Fibroblast of lung (primary cell): ENCODE measurements around the gene CROCC.
"Not testable (repeated sequence)": the region's sequence is repeated elsewhere in the genome, so short reads cannot be mapped to it uniquely, and the experiment has no call there.

Experiments
- EZH2 ChIP-seq: IDR thresholded peaks from 2 replicates; pipeline ENCODE4 v1.5.1; 2012; ENCODE audit warnings: low read length, control low read depth, mild to moderate bottlenecking; ENCODE audit errors: missing control alignments
- TF ChIP-seq, protein P1 (sequence below), 2 donors: IDR thresholded peaks in 1 of 2; conservative IDR thresholded peaks in 1 of 2; 1 replicate in 1 of 2; 2 replicates in 1 of 2; pipeline ENCODE4 v1.5.1; 2011 to 2012; ENCODE audit warnings: low read length in 2 of 2, control low read depth in 1 of 2, inconsistent platforms in 1 of 2, low read depth in 1 of 2, mild to moderate bottlenecking in 1 of 2

DNA sequence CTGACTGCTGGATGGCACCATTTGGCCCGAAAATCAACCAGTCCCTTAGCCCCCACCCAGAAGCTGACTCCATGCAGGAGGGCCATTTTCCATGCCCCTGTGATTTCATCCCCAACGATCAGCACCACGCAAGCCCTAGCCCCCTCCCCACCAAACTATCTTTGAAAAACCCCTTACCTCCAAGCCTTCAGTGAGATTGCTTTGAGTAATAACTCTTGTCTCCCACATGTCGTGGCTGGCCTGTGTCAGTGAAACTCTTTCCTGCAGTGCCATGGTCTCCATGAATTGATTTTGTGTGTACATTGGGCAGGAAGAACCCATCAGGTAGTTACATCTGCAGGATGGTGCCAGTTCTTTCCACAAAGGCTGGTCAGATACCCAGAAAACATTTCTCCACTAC lies 27.9 kb upstream of the CROCC start:
- not testable (repeated sequence) for TF ChIP-seq EZH2
- TF ChIP-seq, protein P1, sequence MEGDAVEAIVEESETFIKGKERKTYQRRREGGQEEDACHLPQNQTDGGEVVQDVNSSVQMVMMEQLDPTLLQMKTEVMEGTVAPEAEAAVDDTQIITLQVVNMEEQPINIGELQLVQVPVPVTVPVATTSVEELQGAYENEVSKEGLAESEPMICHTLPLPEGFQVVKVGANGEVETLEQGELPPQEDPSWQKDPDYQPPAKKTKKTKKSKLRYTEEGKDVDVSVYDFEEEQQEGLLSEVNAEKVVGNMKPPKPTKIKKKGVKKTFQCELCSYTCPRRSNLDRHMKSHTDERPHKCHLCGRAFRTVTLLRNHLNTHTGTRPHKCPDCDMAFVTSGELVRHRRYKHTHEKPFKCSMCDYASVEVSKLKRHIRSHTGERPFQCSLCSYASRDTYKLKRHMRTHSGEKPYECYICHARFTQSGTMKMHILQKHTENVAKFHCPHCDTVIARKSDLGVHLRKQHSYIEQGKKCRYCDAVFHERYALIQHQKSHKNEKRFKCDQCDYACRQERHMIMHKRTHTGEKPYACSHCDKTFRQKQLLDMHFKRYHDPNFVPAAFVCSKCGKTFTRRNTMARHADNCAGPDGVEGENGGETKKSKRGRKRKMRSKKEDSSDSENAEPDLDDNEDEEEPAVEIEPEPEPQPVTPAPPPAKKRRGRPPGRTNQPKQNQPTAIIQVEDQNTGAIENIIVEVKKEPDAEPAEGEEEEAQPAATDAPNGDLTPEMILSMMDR (conservative IDR thresholded peaks at IDR 0.05 in 1 of 2, IDR thresholded peaks at IDR 0.05 in 1 of 2; ENCODE audit: low read depth in 1 of 2, low read length in 2 of 2): not testable (repeated sequence)
